ENCODE results near the gene MED15. TPM values are rescaled to one million over a fixed set of nuclear protein-coding genes. Genes with fewer than 3 reads are reported as not detected.

MED15 gene
- total and polyA plus RNA-seq, 2 of the 8 experiments (the other 6 are each of a cell fraction or from before 2014, with no cell fraction given) = 28.3 to 57.1 TPM

- Histone ChIP-seq H2BK12ac (ENCODE audit: low read depth, low read length) (no peak overlapping the region), H2BK120ac (replicated peaks; ENCODE audit: low read depth, low read length) (no peak overlapping the region), H3K79me2 (ENCODE audit: control insufficient read depth in 1 of 2, insufficient read depth in 2 of 2, low read length in 2 of 2) (no peaks in the 10 kb centered on the region), H4K20me1 (replicated peaks in 1 of 2; ENCODE audit: control insufficient read depth in 1 of 2, insufficient read depth in 2 of 2, low read length in 2 of 2) (peaks cover 4 to 9% of the 10 kb centered on the region in 2 experiments), H4K8ac (ENCODE audit: extremely low read depth, insufficient read depth, low read length) (no peak overlapping the region), H2BK5ac (ENCODE audit: low read depth, low read length) (no peak overlapping the region), H3K14ac (ENCODE audit: insufficient read length) (no peak overlapping the region), H3K18ac (ENCODE audit: extremely low read depth, low read length) (no peak overlapping the region), H3K79me1 (ENCODE audit: low read depth, low read length) (peaks cover 7% of the 10 kb centered on the region; the same call in 1 of the 2 replicates), H2AFZ (ENCODE audit: low read length) (no peak overlapping the region), H3K9ac (replicated peaks in 1 of 4; ENCODE audit: extremely low read depth in 1 of 4, low read depth in 3 of 4, low read length in 3 of 4) (no peak overlapping the region), H3K23me2 (ENCODE audit: low read depth, low read length) (no peaks in the 10 kb centered on the region), H3K27me3 (replicated peaks in 1 of 4; ENCODE audit: control insufficient read depth in 3 of 4, extremely low read depth in 1 of 4, insufficient read depth in 3 of 4, low read length in 3 of 4) (no peaks in the 10 kb centered on the region), H2BK20ac (ENCODE audit: low read length) (no peak overlapping the region), H4K5ac (ENCODE audit: insufficient read length, low read depth, low read length) (no peak overlapping the region), H2BK15ac (ENCODE audit: low read length) (no peak overlapping the region), H3K4me2 (ENCODE audit: insufficient read depth in 1 of 2, low read depth in 2 of 2, low read length in 2 of 2) (no peak overlapping the region), H3K56ac (replicated peaks; ENCODE audit: insufficient read length, low read depth, low read length) (no peak overlapping the region), H3K36me3 (ENCODE audit: control insufficient read depth in 2 of 4, insufficient read depth in 4 of 4, low read length in 3 of 4) (no peaks in the 10 kb centered on the region), H3K4me3 (ENCODE audit: extremely low read depth in 1 of 4, insufficient read depth in 2 of 4, low read depth in 3 of 4, low read length in 4 of 4) (no peak overlapping the region), H3K4ac (replicated peaks; ENCODE audit: insufficient read length, low read depth, low read length) (no peak overlapping the region), H3K27ac (ENCODE audit: low read depth, low read length) (no peak overlapping the region), H3K23ac (ENCODE audit: insufficient read length) (no peak overlapping the region), H2AK5ac (ENCODE audit: low read depth, low read length) (no peak overlapping the region), H3K9me3 (ENCODE audit: insufficient read depth in 2 of 2, low read depth in 1 of 2, low read length in 1 of 2) (no peaks in the 10 kb centered on the region; a peak in 1 of 4 replicates), H4K91ac (replicated peaks; ENCODE audit: insufficient read length, low read length) (no peak overlapping the region), H3K4me1 (replicated peaks in 1 of 4; ENCODE audit: control insufficient read depth in 3 of 4, insufficient read depth in 4 of 4, low read length in 3 of 4) (peaks cover 0 to 5% (median 0%) of the 10 kb centered on the region in 4 experiments; a peak in 2 of 7 replicates)
- no peak for DNase-seq (ENCODE audit: low read depth in 1 of 2, low spot score in 2 of 2)
- CTCF ChIA-PET (ENCODE audit: partially characterized antibody) = interaction anchor here (1.0 to 1.4 kb wide), 2 partner anchors 11 to 70 kb away, joined by 3 read pairs; no protein-coding TSS in a partner anchor
- POLR2A ChIA-PET (ENCODE audit: partially characterized antibody) = no interaction called here
- 79% methylated on average over 2 of the region's 2 CpGs; no CpG with 5 or more reads in 1 of the 2 experiments for WGBS, 2 experiments (ENCODE audit: extremely low coverage in 1 of 2, insufficient coverage in 1 of 2, insufficient read length in 1 of 2, insufficient replicate concordance in 2 of 2, low coverage in 1 of 2, low lambda C conversion rate in 2 of 2, missing lambda C conversion rate in 1 of 2)
- no peak for FAIRE-seq
- TF ChIP-seq SRF (IDR thresholded peaks at IDR 0.05; ENCODE audit: low read depth, low read length) (no peak), CTBP2 (IDR thresholded peaks at IDR 0.05; ENCODE audit: borderline replicate concordance, insufficient read depth, insufficient read length, low read length) (no peak), USF2 (IDR thresholded peaks at IDR 0.05; ENCODE audit: low read length) (no peak), KDM4A (IDR thresholded peaks at IDR 0.05; ENCODE audit: low read depth, low read length, severe bottlenecking) (no peak), NANOG (IDR thresholded peaks at IDR 0.05; ENCODE audit: insufficient read depth, low read depth, low read length, poor library complexity, severe bottlenecking) (no peak), PHF8 (conservative IDR thresholded peaks at IDR 0.05; ENCODE audit: low read depth, low read length) (no peak), POU5F1 (IDR thresholded peaks at IDR 0.05; ENCODE audit: low read depth, low read length) (no peak), CHD2 (IDR thresholded peaks at IDR 0.05; ENCODE audit: low read length) (no peak), CHD1 (IDR thresholded peaks at IDR 0.05; ENCODE audit: low read depth, low read length) (no peak), MAFK (IDR thresholded peaks at IDR 0.05; ENCODE audit: low read depth, low read length) (no peak), FOSL1 (IDR thresholded peaks at IDR 0.05; ENCODE audit: insufficient read depth, low read depth, low read length) (no peak), GABPA (IDR thresholded peaks at IDR 0.05; ENCODE audit: borderline replicate concordance, insufficient read depth, low read length) (no peak), SIN3A (conservative IDR thresholded peaks at IDR 0.05 in 1 of 2, IDR thresholded peaks at IDR 0.05 in 1 of 2; ENCODE audit: low read depth in 1 of 2, low read length in 2 of 2) (no peak)
Measured at GRCh38 chr22:20487715-20488114, 19.7 kb upstream of the MED15 start.

Data from H1 (cell line).